Stomach (tissue), 4 donors: ENCODE data around the gene LENEP.

Source experiments
- CTCF ChIP-seq, 7 experiments: fragments of 450-650 bp in 4 of 7; fragments of 200-600 bp in 3 of 7; sonication (generic) in 3 of 7; IDR thresholded peaks; one replicate each; pipeline ENCODE4 v1.5.1; 2016 to 2019; ENCODE audit warnings: antibody characterized with exemption in 7 of 7, control low read depth in 2 of 7, mild to moderate bottlenecking in 1 of 7
- POLR2AphosphoS5 ChIP-seq, 3 donors: sonication (generic); formaldehyde crosslinking; IDR thresholded peaks; one replicate each; pipeline ENCODE4 v1.6.1; 2016; ENCODE audit warnings: antibody characterized with exemption in 3 of 3

- TF ChIP-seq CTCF (IDR thresholded peaks at IDR 0.05) (no peak), POLR2AphosphoS5 (IDR thresholded peaks at IDR 0.05) (no peak)
These were observed 17.6 kb downstream of the LENEP start for GRCh38 chr1:155011004-155011416.
